B cell (primary cell): ENCODE data around the gene EPB41L4A. TPM values are rescaled to one million over a fixed set of nuclear protein-coding genes. Genes with fewer than 3 reads are reported as not detected.

Experiments
- ATAC-seq: fragments of 200-7000 bp; cut with Tn5 transposase; one replicate; pipeline ENCODE4 v1.10.0; 2021; ENCODE audit warnings: low read depth, mild to moderate bottlenecking, moderate number of reproducible peaks, moderate library complexity
- CTCF ChIA-PET: fragments of 350-600 bp; sonication (Branson Sonifier 250); formaldehyde crosslinking; loops from one replicate; lab custom pipeline; 2021; ENCODE audit warnings: antibody characterized with exemption, inconsistent platforms; lab: Charles Lee
- POLR2A ChIA-PET: fragments of 350-600 bp; sonication (Branson Sonifier 250); formaldehyde crosslinking; loops from one replicate; lab custom pipeline; 2021; ENCODE audit warnings: antibody characterized with exemption; lab: Charles Lee
- DNase-seq: peaks from one replicate; pipeline ENCODE4 v3.0.0; 2013
- H2AFZ ChIP-seq: 2 replicates; pipeline ENCODE4 v1.6.1; 2012; ENCODE audit warnings: mild to moderate bottlenecking, low read depth, low read length; ENCODE audit not compliant: insufficient read depth, poor library complexity, severe bottlenecking
- H3K27ac ChIP-seq, 2 donors: 1 replicate in 1 of 2; 2 replicates in 1 of 2; pipeline ENCODE4 v1.5.1; 2012 to 2013; ENCODE audit warnings: low read length in 2 of 2, mild to moderate bottlenecking in 2 of 2, moderate library complexity in 1 of 2
- H3K27me3 ChIP-seq, 4 experiments: fragments of 200-600 bp in 1 of 4; sonication (generic) in 1 of 4; replicated peaks in 1 of 4; 1 replicate in 2 of 4; 2 replicates in 2 of 4; pipeline versions ENCODE4 v1.6.1 to v1.7.0; 2013 to 2016; ENCODE audit warnings: low read length in 3 of 4, mild to moderate bottlenecking in 2 of 4, mixed read lengths in 1 of 4, moderate library complexity in 1 of 4; ENCODE audit not compliant: insufficient read depth in 4 of 4, control insufficient read depth in 3 of 4; ENCODE audit errors: control extremely low read depth in 1 of 4
- H3K36me3 ChIP-seq, 2 experiments: replicated peaks in 1 of 2; 1 replicate in 1 of 2; 2 replicates in 1 of 2; pipeline versions ENCODE4 v1.6.1 to v1.7.1; 2013; ENCODE audit warnings: low read length in 1 of 2; ENCODE audit not compliant: insufficient read depth in 2 of 2, control insufficient read depth in 1 of 2; ENCODE audit errors: control extremely low read depth in 1 of 2, extremely low read depth in 1 of 2
- H3K4me1 ChIP-seq, 2 donors: fragments of 200-600 bp in 1 of 2; sonication (generic) in 1 of 2; 1 replicate in 1 of 2; 2 replicates in 1 of 2; pipeline versions ENCODE4 v1.5.1 to v1.6.1; 2013 to 2017; ENCODE audit warnings: low read length in 2 of 2; ENCODE audit not compliant: control insufficient read depth in 2 of 2, insufficient read depth in 2 of 2
- H3K4me2 ChIP-seq: replicated peaks from 2 replicates; pipeline ENCODE3; 2012; ENCODE audit warnings: mild to moderate bottlenecking, low read depth, low read length; ENCODE audit not compliant: poor library complexity, severe bottlenecking
- H3K4me3 ChIP-seq, 5 experiments: fragments of 200-600 bp in 1 of 5; sonication (generic) in 1 of 5; 1 replicate in 3 of 5; 2 replicates in 2 of 5; pipeline versions ENCODE4 v1.5.1 to v1.7.0; 2011 to 2016; ENCODE audit warnings: low read length in 4 of 5, mild to moderate bottlenecking in 4 of 5, low read depth in 2 of 5, control low read depth in 1 of 5, moderate library complexity in 1 of 5; ENCODE audit not compliant: insufficient read depth in 1 of 5; ENCODE audit errors: control extremely low read depth in 1 of 5, extremely low read depth in 1 of 5
- H3K79me2 ChIP-seq: fragments of 200-600 bp; sonication (generic); one replicate; pipeline ENCODE4 v1.6.0; 2016; ENCODE audit warnings: low read length; ENCODE audit not compliant: control insufficient read depth, insufficient read depth
- H3K9ac ChIP-seq: fragments of 200-600 bp; sonication (generic); 2 replicates; pipeline ENCODE4 v1.6.1; 2017; ENCODE audit warnings: mild to moderate bottlenecking, low read length, moderate library complexity
- H3K9me3 ChIP-seq, 3 donors: one replicate each; pipeline versions ENCODE4 v1.6.1 to v1.7.1; 2013; ENCODE audit warnings: low read length in 2 of 3; ENCODE audit not compliant: control insufficient read depth in 2 of 3, insufficient read depth in 1 of 3; ENCODE audit errors: control extremely low read depth in 1 of 3
- H4K20me1 ChIP-seq: 2 replicates; pipeline ENCODE4 v1.6.0; 2012; ENCODE audit warnings: mild to moderate bottlenecking, low read length; ENCODE audit not compliant: insufficient read depth, control insufficient read depth, poor library complexity, severe bottlenecking
- H3K27ac Mint-ChIP-seq: one replicate; pipeline ENCODE4 v1.8.0; 2021; ENCODE audit warnings: mixed read lengths
- H3K27me3 Mint-ChIP-seq: one replicate; pipeline ENCODE4 v1.8.0; 2021; ENCODE audit warnings: mixed read lengths
- H3K4me1 Mint-ChIP-seq: one replicate; pipeline ENCODE4 v1.8.0; 2021; ENCODE audit warnings: mixed read lengths
- H3K4me3 Mint-ChIP-seq: one replicate; pipeline ENCODE4 v1.8.0; 2021; ENCODE audit warnings: mixed read lengths
- H3K9me3 Mint-ChIP-seq: one replicate; pipeline ENCODE4 v1.8.0; 2022; ENCODE audit warnings: mixed read lengths; ENCODE audit not compliant: insufficient read depth
- CTCF ChIP-seq: fragments of 200-600 bp; IDR thresholded peaks from one replicate; pipeline ENCODE4 v1.8.0; 2022; ENCODE audit warnings: antibody characterized with exemption, mild to moderate bottlenecking
- EZH2 ChIP-seq: IDR thresholded peaks from 2 replicates; pipeline ENCODE4 v1.6.1; 2012; ENCODE audit warnings: borderline replicate concordance, low read depth, mild to moderate bottlenecking, moderate library complexity, low read length; ENCODE audit not compliant: insufficient read depth, poor library complexity, severe bottlenecking
- WGBS: methylation state at CpG from one replicate; pipeline ENCODE4 v1.1.5; 2013; ENCODE audit warnings: missing lambda C conversion rate; ENCODE audit not compliant: insufficient coverage; 5-methylcytosine and 5-hydroxymethylcytosine counted together
- intact Hi-C: fragments of 100-400 bp; cut with micrococcal nuclease; formaldehyde crosslinking; loops from one replicate; pipeline ENCODE4 v1.10.0; 2022
- polyA plus RNA-seq: library from polyadenylated mRNA; depleted of rRNA; stranded (reverse); fragments of >200 nt; gene quantifications from 2 replicates; pipeline ENCODE4 v1.2.3, GENCODE V29; 2012
- total RNA-seq, 2 donors: library from RNA; stranded (reverse); fragments of 120-200 nt in 1 of 2; gene quantifications; 1 replicate in 1 of 2; 2 replicates in 1 of 2; pipeline versions ENCODE4 v1.2.3 to v1.2.4, GENCODE V29; 2013 to 2022

EPB41L4A gene
- total and polyA plus RNA-seq, 2 donors (not counting 1 experiment from before 2014, with no cell fraction given): 1.8 to 12.9 TPM

GRCh38 chr5:112160652-112161391, 258.3 kb downstream of the EPB41L4A start:
- DNase-seq (peak; percentile 95), ATAC-seq (peak; percentile 99)
- Histone ChIP-seq H2AFZ (peak overlapping the region; percentile 85), H3K36me3 (peaks cover 1 to 34% of the 10 kb centered on the region in 2 experiments), H3K4me1 (peaks cover 14 to 20% of the 10 kb centered on the region in 2 donors), H4K20me1 (peaks cover 15% of the 10 kb centered on the region), H3K27ac (peak overlapping the region; percentile 52 to 83), H3K4me2 (peak overlapping the region; percentile 79), H3K79me2 (peaks cover 11% of the 10 kb centered on the region), H3K9me3 (peaks cover 0 to 3% (median 0%) of the 10 kb centered on the region in 3 donors), H3K9ac (peak overlapping the region; percentile 90), H3K4me3 (peak overlapping the region; percentile 71 to 97 (median 90)), H3K27me3 (no peaks in the 10 kb centered on the region)
- TF ChIP-seq CTCF (peak; percentile 88), EZH2 (no peak)
- Mint-ChIP-seq H3K27ac (peak overlapping the region; percentile 90), H3K9me3 (no peaks in the 10 kb centered on the region), H3K4me3 (peak overlapping the region; percentile 96), H3K4me1 (peaks cover 24% of the 10 kb centered on the region), H3K27me3 (peaks cover 4% of the 10 kb centered on the region)
- ChIA-PET POLR2A (interaction anchor here (0.8 to 1.3 kb wide), 4 partner anchors 403 to 815 kb away, joined by 3 to 4 read pairs (median 4); partner anchors contain the start of gene DCP2), CTCF (interaction anchor here (0.8 to 4.7 kb wide), 13 partner anchors 9 to 1452 kb away, joined by 3 to 34 read pairs (median 3); partner anchors contain the start of gene EPB41L4A)
- intact Hi-C loops: loop anchor here (1.0 to 10.0 kb wide), 10 partner anchors 258 to 1351 kb away; partner anchors contain the start of genes DCP2, EPB41L4A, NREP and REEP5
- under 1% methylated on average over 43 of the region's 55 CpGs for WGBS

GRCh38 chr5:112159435-112159834, 259.6 kb downstream of the EPB41L4A start:
- TF ChIP-seq EZH2: no peak
- no peak for TF ChIP-seq CTCF
- Mint-ChIP-seq H3K9me3 (no peaks in the 10 kb centered on the region), H3K4me3 (no peak overlapping the region), H3K27ac (no peak overlapping the region), H3K4me1 (peaks cover 24% of the 10 kb centered on the region), H3K27me3 (peaks cover 8% of the 10 kb centered on the region)
- DNase-seq: no peak
- ATAC-seq: no peak
- peaks cover 0 to 3% (median 0%) of the 10 kb centered on the region in 3 donors for H3K9me3 ChIP-seq
- no peak overlapping the region for H3K9ac ChIP-seq
- H3K4me1 ChIP-seq: peaks cover 14 to 20% of the 10 kb centered on the region in 2 donors
- H3K4me3 ChIP-seq: no peak overlapping the region
- peaks cover 0 to 22% of the 10 kb centered on the region in 2 experiments for H3K36me3 ChIP-seq
- no peak overlapping the region for H3K4me2 ChIP-seq
- peaks cover 11% of the 10 kb centered on the region for H3K79me2 ChIP-seq
- POLR2A ChIA-PET: no interaction called here
- peak overlapping the region; percentile 18 for H2AFZ ChIP-seq
- no peak overlapping the region for H3K27ac ChIP-seq
- H4K20me1 ChIP-seq: peaks cover 15% of the 10 kb centered on the region
- intact Hi-C loops: no loop called here
- CTCF ChIA-PET: interaction anchor here (4.7 kb wide), 1 partner anchor 261 kb away, joined by 19 read pairs; the partner anchor contains the start of gene EPB41L4A
- H3K27me3 ChIP-seq: no peaks in the 10 kb centered on the region
- WGBS: 56% methylated on average over 1 of the region's 5 CpGs
